Measurements from ENCODE around the gene LHFPL3.
"Not testable (repeated sequence)": the region's sequence is repeated elsewhere in the genome, so short reads cannot be mapped to it uniquely, and the experiment has no call there.

LHFPL3 gene

GRCh38 chr7:104541897-104542296 is 213.5 kb downstream of the LHFPL3 start:
- H3K4me1 ChIP-seq (ENCODE audit: control insufficient read depth, insufficient read depth, low read length): no peaks in the 10 kb centered on the region
- no peak overlapping the region for H3K4me2 ChIP-seq (ENCODE audit: low read length)
- no peaks in the 10 kb centered on the region for H3K27me3 ChIP-seq (ENCODE audit: control insufficient read depth, insufficient read depth, low read length)
- H3K9ac ChIP-seq (ENCODE audit: low read depth, low read length): no peak overlapping the region
- H3K4me3 ChIP-seq (ENCODE audit: low read length): no peak overlapping the region
- H3K9me3 ChIP-seq (replicated peaks; ENCODE audit: low read length): peaks cover 9% of the 10 kb centered on the region
- no peaks in the 10 kb centered on the region for H3K36me3 ChIP-seq (ENCODE audit: insufficient read depth, low read length)

DNA sequence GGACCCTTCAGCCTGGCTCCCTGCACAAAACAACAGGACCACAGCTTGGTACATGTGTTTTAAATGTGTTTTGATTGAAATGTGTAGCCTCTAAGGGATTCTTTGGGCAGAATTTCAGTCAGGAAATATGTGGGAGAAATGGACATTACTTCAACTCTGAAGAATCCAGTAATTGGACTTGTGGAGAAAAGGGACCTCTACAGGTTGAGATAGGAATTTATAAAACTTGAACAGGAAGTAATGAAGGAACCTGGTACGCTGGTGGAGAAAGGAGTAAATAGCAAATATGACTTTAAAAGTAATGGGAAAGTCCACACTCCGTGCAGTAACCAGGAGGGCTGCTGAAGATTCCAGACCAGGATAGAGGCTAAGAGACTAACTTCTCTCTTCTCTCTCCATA is 220.5 kb downstream of the LHFPL3 start:
- Histone ChIP-seq H3K36me3 (ENCODE audit: insufficient read depth, low read length) (no peaks in the 10 kb centered on the region), H3K9ac (ENCODE audit: low read depth, low read length) (no peak overlapping the region), H3K9me3 (replicated peaks; ENCODE audit: low read length) (peaks cover 4% of the 10 kb centered on the region), H3K4me3 (ENCODE audit: low read length) (no peak overlapping the region), H3K27me3 (ENCODE audit: control insufficient read depth, insufficient read depth, low read length) (no peaks in the 10 kb centered on the region), H3K4me1 (ENCODE audit: control insufficient read depth, insufficient read depth, low read length) (no peaks in the 10 kb centered on the region), H3K4me2 (ENCODE audit: low read length) (no peak overlapping the region)

DNA sequence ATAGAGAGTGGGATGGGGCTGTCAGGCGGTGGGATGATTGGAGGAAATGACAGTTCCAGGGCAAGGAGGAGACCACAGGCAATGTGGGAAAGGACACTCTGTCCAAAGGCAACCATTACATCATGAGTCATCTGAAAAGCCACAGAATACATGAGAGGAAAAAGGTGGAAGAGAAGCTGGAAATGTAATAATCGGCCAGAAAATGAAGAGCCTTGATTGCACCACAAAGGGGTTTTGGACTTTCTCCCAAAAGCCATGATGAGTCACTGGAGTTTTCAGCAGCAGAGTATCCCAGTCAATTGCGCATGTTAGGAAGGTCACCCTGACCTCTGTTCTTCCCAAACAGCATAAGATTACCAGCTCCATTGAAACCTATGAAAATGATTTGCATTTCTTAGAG is 222.0 kb downstream of the LHFPL3 start:
- Histone ChIP-seq H3K27me3 (ENCODE audit: control insufficient read depth, insufficient read depth, low read length) (no peaks in the 10 kb centered on the region), H3K4me2 (ENCODE audit: low read length) (no peak overlapping the region), H3K9me3 (replicated peaks; ENCODE audit: low read length) (peaks cover 2% of the 10 kb centered on the region), H3K36me3 (ENCODE audit: insufficient read depth, low read length) (no peaks in the 10 kb centered on the region), H3K4me3 (ENCODE audit: low read length) (no peak overlapping the region), H3K9ac (ENCODE audit: low read depth, low read length) (no peak overlapping the region), H3K4me1 (ENCODE audit: control insufficient read depth, insufficient read depth, low read length) (no peaks in the 10 kb centered on the region)

GRCh38 chr7:104551226-104551625 is 222.8 kb downstream of the LHFPL3 start:
- Histone ChIP-seq H3K4me1 (ENCODE audit: control insufficient read depth, insufficient read depth, low read length) (no peaks in the 10 kb centered on the region), H3K4me3 (ENCODE audit: low read length) (no peak overlapping the region), H3K9me3 (replicated peaks; ENCODE audit: low read length) (no peaks in the 10 kb centered on the region), H3K4me2 (ENCODE audit: low read length) (no peak overlapping the region), H3K9ac (ENCODE audit: low read depth, low read length) (no peak overlapping the region), H3K36me3 (ENCODE audit: insufficient read depth, low read length) (no peaks in the 10 kb centered on the region), H3K27me3 (ENCODE audit: control insufficient read depth, insufficient read depth, low read length) (no peaks in the 10 kb centered on the region)

GRCh38 chr7:104552102-104552501 is 223.7 kb downstream of the LHFPL3 start:
- no peak overlapping the region for H3K9ac ChIP-seq (ENCODE audit: low read depth, low read length)
- no peak overlapping the region for H3K4me2 ChIP-seq (ENCODE audit: low read length)
- H3K27me3 ChIP-seq (ENCODE audit: control insufficient read depth, insufficient read depth, low read length): no peaks in the 10 kb centered on the region
- H3K9me3 ChIP-seq (replicated peaks; ENCODE audit: low read length): no peaks in the 10 kb centered on the region
- H3K36me3 ChIP-seq (ENCODE audit: insufficient read depth, low read length): no peaks in the 10 kb centered on the region
- no peaks in the 10 kb centered on the region for H3K4me1 ChIP-seq (ENCODE audit: control insufficient read depth, insufficient read depth, low read length)
- H3K4me3 ChIP-seq (ENCODE audit: low read length): no peak overlapping the region

- no peaks in the 10 kb centered on the region for H3K36me3 ChIP-seq (ENCODE audit: insufficient read depth, low read length)
- H3K9me3 ChIP-seq (replicated peaks; ENCODE audit: low read length): no peaks in the 10 kb centered on the region
- no peak overlapping the region for H3K4me3 ChIP-seq (ENCODE audit: low read length)
- H3K9ac ChIP-seq (ENCODE audit: low read depth, low read length): no peak overlapping the region
- H3K4me1 ChIP-seq (ENCODE audit: control insufficient read depth, insufficient read depth, low read length): no peaks in the 10 kb centered on the region
- no peak overlapping the region for H3K4me2 ChIP-seq (ENCODE audit: low read length)
- no peaks in the 10 kb centered on the region for H3K27me3 ChIP-seq (ENCODE audit: control insufficient read depth, insufficient read depth, low read length)
These were observed 224.7 kb downstream of the LHFPL3 start for GRCh38 chr7:104553074-104553473.

- H3K4me1 ChIP-seq (ENCODE audit: control insufficient read depth, insufficient read depth, low read length); H3K4me2 ChIP-seq (ENCODE audit: low read length); H3K36me3 ChIP-seq (ENCODE audit: insufficient read depth, low read length); H3K4me3 ChIP-seq (ENCODE audit: low read length); H3K27me3 ChIP-seq (ENCODE audit: control insufficient read depth, insufficient read depth, low read length); H3K9ac ChIP-seq (ENCODE audit: low read depth, low read length); H3K9me3 ChIP-seq (replicated peaks; ENCODE audit: low read length): not testable (repeated sequence)
These were observed 235.0 kb downstream of the LHFPL3 start for GRCh38 chr7:104563350-104563901.

DNA sequence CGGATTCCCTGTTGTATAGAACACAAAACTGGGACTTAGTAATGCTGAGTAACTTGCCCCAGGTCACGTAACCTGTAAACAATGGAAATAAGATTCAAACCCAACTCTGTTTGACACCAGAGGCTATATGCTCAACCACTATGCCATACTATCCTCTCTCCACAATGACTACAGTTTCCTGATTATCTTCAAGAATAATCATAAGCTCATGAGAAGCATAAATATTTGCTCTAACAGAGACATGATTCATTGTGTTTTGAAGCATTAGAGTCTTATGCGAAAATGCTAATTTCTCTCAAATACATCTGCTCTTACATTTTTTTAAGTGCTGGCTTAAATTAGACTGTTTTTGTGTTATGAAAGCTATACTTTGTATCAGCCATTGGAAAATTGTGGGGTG is 241.3 kb downstream of the LHFPL3 start:
- no peaks in the 10 kb centered on the region for H3K36me3 ChIP-seq (ENCODE audit: insufficient read depth, low read length)
- no peak overlapping the region for H3K9ac ChIP-seq (ENCODE audit: low read depth, low read length)
- H3K4me2 ChIP-seq (ENCODE audit: low read length): no peak overlapping the region
- H3K27me3 ChIP-seq (ENCODE audit: control insufficient read depth, insufficient read depth, low read length): no peaks in the 10 kb centered on the region
- H3K4me3 ChIP-seq (ENCODE audit: low read length): no peak overlapping the region
- no peaks in the 10 kb centered on the region for H3K9me3 ChIP-seq (replicated peaks; ENCODE audit: low read length)
- no peaks in the 10 kb centered on the region for H3K4me1 ChIP-seq (ENCODE audit: control insufficient read depth, insufficient read depth, low read length)

DNA sequence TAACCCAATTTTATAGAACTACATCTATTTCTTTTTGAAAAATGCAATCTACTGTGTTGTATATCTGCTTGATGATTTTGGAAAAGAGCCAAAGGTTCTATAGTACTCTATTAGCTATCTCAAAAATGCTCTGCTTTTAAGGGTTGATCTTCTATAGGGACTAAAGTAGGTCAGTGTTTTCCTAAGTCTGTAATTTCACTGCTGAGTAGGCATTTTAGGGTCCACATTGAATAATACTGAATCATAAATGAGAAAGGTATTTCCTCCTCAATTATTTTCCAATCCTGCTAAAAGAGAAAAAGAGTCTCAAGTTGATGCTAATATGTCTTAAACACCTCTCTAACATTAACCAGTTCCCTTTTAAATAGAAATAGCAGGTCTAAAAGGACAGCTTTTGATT is 244.2 kb downstream of the LHFPL3 start:
- Histone ChIP-seq H3K9ac (ENCODE audit: low read depth, low read length) (no peak overlapping the region), H3K4me1 (ENCODE audit: control insufficient read depth, insufficient read depth, low read length) (no peaks in the 10 kb centered on the region), H3K9me3 (replicated peaks; ENCODE audit: low read length) (no peaks in the 10 kb centered on the region), H3K4me3 (ENCODE audit: low read length) (no peak overlapping the region), H3K36me3 (ENCODE audit: insufficient read depth, low read length) (no peaks in the 10 kb centered on the region), H3K27me3 (ENCODE audit: control insufficient read depth, insufficient read depth, low read length) (no peaks in the 10 kb centered on the region), H3K4me2 (ENCODE audit: low read length) (no peak overlapping the region)

GRCh38 chr7:104584620-104585019 is 256.2 kb downstream of the LHFPL3 start:
- Histone ChIP-seq H3K9ac (ENCODE audit: low read depth, low read length) (no peak overlapping the region), H3K27me3 (ENCODE audit: control insufficient read depth, insufficient read depth, low read length) (no peaks in the 10 kb centered on the region), H3K36me3 (ENCODE audit: insufficient read depth, low read length) (no peaks in the 10 kb centered on the region), H3K4me3 (ENCODE audit: low read length) (no peak overlapping the region), H3K9me3 (replicated peaks; ENCODE audit: low read length) (no peaks in the 10 kb centered on the region), H3K4me1 (ENCODE audit: control insufficient read depth, insufficient read depth, low read length) (no peaks in the 10 kb centered on the region), H3K4me2 (ENCODE audit: low read length) (no peak overlapping the region)

DNA sequence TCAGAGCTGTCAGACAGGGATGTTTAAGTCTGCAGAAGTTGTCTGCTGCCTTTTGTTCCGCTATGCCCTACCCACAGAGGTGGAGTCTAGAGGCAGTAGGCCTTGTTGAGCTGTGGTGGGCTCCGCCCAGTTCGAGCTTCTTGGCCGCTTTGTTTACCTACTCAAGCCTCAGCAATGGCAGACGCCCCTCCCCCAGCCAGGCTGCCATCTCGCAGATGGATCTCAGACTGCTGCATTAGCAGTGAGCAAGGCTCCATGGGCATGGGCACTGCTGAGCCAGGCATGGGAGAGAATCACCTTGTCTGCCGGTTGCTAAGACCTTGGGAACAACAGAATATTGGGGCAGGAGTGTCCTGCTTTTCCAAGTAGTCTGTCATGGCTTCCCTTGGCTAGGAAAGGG is 267.2 kb downstream of the LHFPL3 start:
- not testable (repeated sequence) for H3K4me2 ChIP-seq (ENCODE audit: low read length); H3K27me3 ChIP-seq (ENCODE audit: control insufficient read depth, insufficient read depth, low read length); H3K36me3 ChIP-seq (ENCODE audit: insufficient read depth, low read length); H3K9me3 ChIP-seq (replicated peaks; ENCODE audit: low read length); H3K9ac ChIP-seq (ENCODE audit: low read depth, low read length); H3K4me1 ChIP-seq (ENCODE audit: control insufficient read depth, insufficient read depth, low read length); H3K4me3 ChIP-seq (ENCODE audit: low read length)

- no peak overlapping the region for H3K4me3 ChIP-seq (ENCODE audit: low read length)
- H3K27me3 ChIP-seq (ENCODE audit: control insufficient read depth, insufficient read depth, low read length): no peaks in the 10 kb centered on the region
- H3K9ac ChIP-seq (ENCODE audit: low read depth, low read length): no peak overlapping the region
- peaks cover 10% of the 10 kb centered on the region for H3K9me3 ChIP-seq (replicated peaks; ENCODE audit: low read length)
- H3K4me1 ChIP-seq (ENCODE audit: control insufficient read depth, insufficient read depth, low read length): no peaks in the 10 kb centered on the region
- H3K4me2 ChIP-seq (ENCODE audit: low read length): no peak overlapping the region
- H3K36me3 ChIP-seq (ENCODE audit: insufficient read depth, low read length): no peaks in the 10 kb centered on the region
These were observed 275.6 kb downstream of the LHFPL3 start for GRCh38 chr7:104603957-104604356.
